GM21423 (cell line): ENCODE results near the gene TMEM221.
"Not testable (repeated sequence)": the region's sequence is repeated elsewhere in the genome, so short reads cannot be mapped to it uniquely, and the experiment has no call there.

Source experiments
- ATAC-seq: cut with Tn5 transposase; IDR thresholded peaks from one replicate; pipeline ENCODE4 v1.9.1; 2021; ENCODE audit warnings: mild to moderate bottlenecking, moderate library complexity; ENCODE audit not compliant: unreplicated experiment

TMEM221 gene

DNA sequence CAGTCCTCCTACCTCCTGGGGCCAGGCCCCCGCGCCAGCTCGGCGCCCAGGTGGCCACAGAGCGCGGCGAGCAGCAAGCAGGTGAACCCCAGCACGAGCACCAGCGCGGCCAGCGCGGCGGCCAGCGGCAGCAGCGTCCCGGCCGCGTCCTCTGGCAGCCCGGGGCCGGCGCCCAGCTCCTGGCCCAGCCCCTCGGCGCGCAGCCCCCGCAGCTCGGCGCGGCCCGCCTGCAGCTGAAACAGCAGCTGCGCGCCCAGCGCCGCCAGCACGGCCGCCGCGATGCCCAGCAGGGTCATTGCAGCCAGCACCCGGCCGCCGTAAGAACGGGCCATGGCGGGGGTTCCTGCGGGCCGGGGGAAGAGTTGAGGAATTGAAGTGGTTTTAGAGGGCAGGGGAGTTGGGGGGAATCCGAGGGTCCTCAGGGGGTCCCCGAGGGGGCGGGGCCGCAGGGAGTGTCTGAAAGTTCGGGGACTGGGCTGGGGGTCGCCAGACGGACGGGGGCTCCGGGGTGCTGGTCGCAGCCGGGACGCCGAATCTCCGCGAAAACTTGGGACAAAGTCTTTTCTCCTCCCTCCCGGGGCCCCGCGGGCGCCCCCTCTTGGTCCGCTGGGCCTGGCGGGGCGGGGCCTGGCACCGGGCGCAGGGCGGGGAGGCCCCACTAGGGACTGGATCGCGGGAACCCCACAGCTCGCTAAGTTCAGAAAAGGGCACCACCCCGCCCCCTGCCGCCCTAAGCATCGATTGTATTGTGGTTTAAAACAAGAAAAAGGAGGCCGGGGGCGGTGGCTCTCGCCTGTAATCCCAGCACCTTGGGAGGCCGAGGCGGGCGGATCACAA is at the start of gene TMEM221:
Gene TMEM221, minus strand, starts transcription at position 538 of the 837 bp plus-strand sequence. Its CDS starts 206 bp downstream, at position 332.
- no peak for ATAC-seq

DNA sequence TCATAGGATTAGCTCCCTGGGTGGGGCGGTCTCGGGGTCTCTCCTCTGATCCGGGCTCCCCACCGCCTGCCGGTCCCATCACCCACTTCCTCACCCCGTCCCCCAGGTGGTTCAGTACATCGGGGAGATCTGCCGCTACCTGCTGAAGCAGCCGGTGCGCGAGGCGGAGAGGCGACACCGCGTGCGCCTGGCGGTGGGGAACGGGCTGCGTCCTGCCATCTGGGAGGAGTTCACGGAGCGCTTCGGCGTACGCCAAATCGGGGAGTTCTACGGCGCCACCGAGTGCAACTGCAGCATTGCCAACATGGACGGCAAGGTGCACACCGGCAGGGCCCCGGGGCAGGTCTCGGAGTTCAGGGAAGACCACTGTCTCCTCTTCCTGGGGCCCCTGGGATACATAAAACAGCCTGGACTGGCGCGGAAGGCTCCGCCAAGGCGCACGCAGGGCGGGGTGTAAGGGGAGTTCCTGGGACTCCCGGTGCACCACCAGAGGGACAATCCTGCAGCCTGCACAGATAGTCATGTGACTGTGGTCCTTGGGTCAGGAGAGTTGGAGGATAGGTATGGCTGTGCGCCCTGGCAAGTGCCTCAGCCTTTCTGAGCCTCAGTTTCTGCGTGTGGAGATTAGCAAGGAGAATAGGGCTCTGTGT is 48.8 kb upstream of the TMEM221 start:
- ATAC-seq = no peak

DNA sequence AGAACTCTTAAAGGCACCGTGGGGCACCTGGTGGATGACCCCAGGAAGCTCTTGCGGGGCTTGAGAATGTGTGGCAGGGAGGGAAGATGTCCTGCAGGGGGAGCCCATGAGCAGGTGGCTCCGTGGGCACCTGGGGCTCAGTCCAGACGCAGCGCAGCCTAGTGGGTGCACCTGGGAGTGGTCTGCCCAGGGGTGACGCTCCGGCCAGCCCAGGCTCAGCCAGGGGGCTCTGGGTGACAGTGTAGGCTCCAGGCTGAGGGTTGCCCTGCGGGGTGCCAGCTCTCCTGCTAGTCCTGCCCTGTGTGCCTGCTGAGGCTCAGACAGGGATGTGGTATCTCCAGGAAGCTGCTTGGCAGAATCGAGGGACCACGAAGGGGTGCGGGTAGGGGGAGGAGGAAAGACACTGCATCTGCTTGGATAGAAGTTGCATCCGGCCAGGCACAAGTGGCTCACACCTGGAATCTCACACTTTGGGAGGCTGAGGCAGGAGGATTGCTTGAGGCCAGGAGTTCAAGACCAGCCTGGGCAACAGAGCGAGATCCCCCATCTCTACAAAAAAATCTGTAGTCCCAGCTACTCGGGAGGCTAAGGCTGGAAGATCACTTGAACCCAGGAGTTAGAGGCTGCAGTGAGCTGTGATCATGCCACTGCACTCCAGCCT is 48.0 kb upstream of the TMEM221 start:
- peak; percentile 79 for ATAC-seq

DNA sequence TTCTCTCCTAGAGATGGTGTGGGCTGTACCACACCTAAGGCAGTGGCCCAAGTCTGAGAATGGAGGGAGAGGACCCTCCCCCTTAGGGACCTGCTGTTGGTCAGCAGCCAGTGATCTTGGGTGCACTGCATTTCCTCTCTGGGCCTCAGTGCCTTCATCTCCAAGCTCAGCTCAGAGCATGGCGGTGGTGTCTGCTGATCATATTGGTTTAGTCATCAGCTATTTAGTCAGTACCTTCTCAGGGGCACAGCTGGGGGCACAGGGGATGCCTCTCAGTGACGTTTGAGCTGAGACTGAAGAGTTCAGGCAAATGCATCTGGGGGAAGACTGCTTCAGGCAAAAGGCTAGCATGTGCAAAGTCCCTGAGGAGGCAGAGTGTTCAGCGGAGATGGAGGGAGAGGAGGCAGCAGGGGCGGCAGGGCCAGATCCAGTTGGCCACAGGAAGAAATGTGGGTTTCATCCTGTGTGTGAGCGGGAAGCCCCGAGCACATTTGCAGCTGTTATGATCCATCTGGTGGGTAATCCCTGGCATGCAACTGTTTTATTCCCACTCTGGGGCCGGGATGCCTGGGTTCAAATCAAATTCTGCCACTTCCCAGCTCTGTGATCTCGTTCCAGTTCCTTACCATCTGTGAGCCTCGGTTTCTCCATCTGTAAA is 47.3 kb upstream of the TMEM221 start:
- ATAC-seq = no peak

DNA sequence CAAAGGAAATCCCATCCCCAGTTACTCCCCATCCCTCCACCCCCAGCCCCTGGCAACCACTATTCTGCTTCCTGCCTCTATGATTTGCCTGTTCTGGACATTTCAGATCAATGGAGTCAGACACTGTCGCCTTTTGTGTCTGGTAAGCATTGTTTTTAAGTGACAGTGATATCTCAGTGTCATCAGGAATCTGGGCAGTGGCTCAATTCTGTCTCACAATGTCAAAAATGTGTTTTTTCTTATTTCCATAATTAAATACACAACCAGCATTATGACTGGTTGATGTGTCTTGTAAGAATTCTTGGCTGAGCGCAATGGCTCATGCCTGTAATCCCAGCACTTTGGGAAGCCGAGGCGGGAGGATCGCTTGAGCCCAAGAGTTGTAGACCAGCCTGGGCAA is 42.8 kb upstream of the TMEM221 start:
- no peak for ATAC-seq

DNA sequence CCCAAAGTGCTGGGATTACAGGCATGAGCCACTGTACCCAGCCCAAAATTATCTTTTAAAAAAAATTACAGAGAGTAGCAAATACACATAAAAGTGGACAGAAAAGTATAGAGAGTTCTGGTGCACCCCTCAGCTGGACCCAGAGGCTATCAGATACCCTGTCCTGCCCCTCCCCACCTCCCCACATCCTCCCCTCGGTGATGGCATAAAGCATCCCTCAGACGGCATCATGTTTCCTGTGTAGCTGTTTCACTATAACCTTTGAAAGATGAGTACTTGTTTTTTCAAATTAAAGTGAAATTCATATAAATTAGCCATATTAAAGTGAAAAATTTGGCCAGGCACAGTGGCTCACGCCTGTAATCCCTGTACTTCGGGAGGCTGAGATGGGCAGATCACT is 41.9 kb upstream of the TMEM221 start:
- no peak for ATAC-seq

DNA sequence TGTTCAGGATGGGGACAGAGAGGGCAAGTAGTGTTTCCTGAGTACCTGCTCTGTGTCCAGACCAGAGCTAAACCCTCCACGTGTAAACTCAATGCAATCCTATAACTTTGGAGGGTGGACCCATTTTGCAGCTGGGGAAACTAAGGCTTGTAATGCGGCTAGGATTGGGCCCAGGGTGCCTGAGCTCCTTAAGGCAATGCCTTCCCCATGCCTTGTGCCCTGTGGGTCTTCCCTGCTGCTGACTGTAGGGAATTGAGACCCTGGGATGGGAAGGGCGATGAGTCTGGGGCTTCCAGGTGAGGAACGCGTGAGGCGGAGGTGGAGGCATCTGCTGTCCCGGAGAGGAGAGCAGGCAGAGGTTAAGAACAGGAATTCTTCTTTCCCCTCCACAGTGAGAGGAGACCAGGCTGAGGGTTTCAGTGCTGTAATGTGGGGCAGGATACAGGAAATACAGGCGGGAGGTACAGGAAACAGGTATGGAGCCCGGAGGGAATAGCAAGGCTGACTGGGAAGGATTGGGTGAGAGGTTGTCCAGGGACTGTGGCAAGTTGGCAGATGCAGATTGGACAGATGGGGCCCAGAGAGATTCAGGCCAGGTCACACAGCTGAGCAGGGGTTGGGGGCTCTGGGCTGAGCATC is 41.0 kb upstream of the TMEM221 start:
- ATAC-seq = no peak

DNA sequence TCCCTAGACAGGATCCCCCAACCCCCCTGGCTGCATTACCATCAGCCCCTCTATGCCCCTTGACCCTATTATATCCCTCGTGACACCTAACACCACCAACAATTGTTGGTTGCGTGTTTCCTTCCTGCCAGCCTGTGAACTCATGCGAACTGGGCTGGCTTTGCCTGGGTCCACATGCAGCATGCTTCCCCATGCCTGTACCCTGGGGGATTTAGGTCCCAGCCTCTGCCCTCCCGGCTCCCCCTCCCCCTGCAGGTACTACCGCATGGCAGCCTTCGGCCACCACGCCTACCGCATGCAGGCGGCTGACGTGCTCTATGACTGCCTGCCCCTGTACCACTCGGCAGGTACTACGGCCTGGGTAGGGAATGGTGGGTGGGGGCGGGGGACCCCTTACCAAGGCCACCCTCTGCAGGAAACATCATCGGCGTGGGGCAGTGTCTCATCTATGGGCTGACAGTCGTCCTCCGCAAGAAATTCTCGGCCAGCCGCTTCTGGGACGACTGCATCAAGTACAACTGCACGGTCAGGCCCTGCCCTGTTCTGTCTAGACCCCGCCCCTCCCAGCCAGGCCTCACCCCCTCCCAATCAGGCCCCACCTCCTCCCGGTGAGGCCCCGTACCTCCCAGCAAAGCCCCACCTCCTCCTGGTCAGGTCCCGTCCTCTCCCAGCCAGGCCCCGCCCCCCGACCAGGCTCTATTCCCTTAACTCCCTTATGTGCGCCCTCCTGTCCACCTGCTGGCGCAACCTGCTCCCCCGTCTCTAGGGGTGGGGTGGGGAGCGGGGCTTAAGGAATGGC is 40.3 kb upstream of the TMEM221 start:
- no peak for ATAC-seq

DNA sequence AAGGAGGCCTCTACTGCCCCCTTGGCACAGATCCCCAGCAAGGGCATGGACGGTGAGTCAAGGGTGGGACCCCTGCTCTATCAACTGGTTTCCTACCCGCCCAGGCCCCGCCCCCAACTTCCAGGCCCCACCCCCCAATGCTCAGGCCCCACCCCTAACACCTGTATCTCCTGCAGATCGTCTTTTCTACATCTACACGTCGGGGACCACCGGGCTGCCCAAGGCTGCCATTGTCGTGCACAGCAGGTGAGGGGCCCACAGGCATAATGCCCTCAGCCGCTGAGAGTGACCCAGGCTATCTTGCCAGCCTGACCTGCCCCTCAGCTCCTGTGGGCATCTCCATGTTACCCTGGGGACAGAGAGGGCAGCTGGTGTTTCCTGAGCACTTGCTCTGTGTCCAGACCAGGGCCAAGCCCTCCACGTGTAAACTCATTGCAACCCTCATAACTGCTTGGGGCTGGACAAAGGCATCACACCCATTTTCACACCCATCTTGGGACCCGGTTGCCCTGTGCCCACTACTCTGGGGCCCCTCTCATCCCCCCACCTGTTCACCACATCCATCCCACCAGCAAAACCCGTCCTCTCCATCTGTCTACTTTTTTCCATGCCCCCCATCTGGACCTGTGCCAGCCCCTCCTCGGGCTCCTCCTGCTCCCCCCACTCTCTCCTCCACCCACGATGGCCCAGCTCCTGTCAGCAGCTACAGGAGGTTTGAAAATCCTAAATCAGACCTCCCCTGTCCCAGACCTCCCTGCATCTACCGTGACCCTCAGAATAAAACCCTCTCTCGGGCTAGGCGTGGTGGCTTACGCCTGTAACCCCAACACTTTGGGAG is 39.0 kb upstream of the TMEM221 start:
- no peak for ATAC-seq

DNA sequence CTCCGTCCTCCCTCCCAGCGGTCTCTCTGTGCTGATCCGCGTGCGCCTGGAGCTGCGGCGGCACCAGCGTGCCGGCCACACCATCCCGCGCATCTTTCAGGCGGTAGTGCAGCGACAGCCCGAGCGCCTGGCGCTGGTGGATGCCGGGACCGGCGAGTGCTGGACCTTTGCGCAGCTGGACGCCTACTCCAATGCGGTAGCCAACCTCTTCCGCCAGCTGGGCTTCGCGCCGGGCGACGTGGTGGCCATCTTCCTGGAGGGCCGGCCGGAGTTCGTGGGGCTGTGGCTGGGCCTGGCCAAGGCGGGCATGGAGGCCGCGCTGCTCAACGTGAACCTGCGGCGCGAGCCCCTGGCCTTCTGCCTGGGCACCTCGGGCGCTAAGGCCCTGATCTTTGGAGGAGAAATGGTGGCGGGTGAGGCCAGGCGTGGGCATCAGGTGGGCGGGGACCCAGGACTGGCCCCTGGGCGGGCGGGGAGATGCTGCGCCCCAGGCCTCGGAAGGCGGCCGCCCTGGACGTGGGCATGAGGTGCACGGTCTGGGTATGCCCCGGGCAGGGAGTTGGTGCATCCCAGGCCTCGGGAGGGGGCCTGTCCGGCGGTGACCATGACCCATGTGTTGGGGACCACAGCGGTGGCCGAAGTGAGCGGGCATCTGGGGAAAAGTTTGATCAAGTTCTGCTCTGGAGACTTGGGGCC is 38.2 kb upstream of the TMEM221 start:
- no peak for ATAC-seq

DNA sequence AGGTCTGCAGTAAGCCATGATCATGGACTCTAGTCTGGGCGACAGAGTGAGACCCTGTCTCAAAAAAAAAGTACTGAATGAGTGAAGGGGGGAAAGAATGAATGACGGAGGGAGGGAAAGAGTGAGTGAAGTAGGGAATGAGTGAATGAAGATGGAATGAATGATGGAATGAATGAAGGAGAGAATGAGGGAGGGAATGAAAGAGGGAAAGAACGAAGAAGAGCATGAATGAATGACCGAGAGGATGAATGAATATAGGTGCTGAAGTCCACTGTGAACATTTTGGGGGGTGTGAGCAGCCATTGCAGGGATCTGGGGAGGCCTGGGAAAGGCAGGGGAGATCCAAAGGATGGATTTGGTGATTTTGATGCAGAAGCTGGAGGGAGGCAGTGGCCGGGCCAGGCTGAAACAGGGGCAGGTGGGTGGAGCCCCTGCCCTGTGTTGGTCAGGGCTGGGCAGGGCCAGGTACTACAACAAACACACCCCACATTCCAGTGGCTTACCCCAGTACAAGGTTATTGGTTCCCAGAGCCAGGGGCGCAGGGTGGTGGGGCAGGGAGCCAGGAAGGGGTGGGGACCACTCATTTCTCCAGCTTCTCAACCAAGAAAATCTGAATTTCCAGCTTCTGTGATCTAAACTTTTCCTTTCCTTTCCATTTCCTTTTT is 36.2 kb upstream of the TMEM221 start:
- no peak for ATAC-seq

DNA sequence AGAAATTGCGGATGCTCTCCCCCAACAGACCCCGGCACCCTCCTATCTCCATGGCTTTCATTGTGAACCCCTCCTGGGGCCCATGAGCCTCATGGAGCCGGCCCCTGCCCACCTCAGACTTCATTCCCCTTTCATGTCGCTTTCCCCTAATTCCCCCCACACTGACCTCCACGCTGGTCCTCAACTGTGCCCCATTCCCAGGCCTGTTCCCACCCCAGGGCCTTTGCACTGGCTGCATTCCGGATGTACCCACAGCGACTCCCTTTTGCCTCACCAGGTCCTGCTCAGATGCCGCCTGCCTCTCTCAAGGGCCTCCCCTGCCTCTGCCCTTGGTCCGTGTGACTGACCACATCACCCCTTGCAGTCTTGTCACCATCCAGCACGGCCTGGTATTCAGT is 35.1 kb upstream of the TMEM221 start:
- ATAC-seq = no peak

DNA sequence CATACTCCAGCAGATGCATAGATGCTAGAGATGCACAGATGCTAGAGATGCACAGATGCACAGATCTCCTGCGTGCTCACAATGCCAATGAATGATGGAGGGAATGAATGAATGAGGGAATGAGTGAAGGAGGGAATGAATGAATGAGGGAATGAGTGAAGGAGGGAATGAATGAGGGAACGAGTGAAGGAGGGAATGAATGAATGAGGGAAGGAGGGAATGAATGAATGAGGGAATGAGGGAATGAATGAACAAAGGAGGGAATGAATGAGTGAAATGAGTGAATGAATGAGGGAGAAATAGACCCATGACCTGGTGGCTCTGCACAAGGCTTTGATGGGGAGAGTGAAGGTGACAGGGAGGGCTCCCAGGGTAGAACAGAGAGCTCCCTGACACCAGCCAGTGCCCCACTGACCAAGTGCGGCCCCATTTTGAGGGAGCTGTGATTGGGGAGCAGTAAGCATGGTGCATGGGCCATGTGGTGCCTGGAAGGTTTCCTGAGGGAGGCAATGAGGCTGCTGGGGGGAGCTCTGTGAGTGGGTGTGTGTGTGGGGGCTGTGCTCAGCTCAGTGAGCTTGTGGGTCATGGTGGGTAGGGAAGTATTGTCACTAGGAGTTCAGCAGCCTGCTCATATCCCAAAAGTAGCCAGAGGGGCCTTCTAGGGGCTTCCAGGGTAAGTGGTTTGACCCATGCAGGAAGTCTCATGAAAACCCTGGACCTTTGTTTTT is 34.6 kb upstream of the TMEM221 start:
- no peak for ATAC-seq

DNA sequence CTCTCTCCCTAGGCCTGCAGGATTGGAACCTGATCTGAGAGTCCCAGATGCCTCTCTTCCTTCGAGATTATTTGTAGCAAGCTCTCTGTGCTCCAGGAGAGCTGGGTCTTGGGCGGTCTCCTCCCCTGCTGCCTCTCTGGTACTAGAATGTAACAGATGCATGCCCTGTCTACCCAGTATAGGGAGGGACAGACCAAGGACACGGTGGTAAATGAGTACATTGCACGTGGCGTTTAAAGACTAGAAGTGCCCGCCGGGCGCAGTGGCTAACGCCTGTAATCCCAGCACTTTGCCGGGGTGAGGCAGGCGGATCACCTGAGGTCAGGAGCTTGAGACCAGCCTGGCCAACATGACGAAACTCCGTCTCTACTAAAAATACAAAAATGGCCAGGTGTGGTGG is 33.5 kb upstream of the TMEM221 start:
- no peak for ATAC-seq

DNA sequence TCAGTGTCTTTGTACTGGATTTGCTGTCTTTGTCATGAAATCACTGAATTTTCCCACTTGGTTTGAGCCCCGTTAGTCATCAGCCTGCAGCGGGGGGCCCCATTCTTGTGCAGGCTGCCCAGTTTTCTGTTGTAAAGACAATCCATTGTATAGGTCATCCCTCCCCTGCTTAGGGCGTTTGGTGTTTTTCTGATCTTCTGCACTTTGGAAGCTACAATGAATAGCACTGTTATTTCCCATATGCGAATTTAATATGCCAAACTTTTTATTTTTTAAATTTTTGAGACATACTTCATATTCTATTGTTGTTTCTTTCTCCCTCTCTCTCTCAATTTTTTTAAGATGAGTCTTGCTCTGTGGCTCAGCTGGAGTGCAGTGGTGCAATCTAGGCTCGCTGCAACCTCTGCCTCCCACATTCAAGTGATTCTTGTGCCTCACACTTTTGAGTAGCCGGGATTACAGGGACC is 30.9 kb upstream of the TMEM221 start:
- ATAC-seq = no peak

DNA sequence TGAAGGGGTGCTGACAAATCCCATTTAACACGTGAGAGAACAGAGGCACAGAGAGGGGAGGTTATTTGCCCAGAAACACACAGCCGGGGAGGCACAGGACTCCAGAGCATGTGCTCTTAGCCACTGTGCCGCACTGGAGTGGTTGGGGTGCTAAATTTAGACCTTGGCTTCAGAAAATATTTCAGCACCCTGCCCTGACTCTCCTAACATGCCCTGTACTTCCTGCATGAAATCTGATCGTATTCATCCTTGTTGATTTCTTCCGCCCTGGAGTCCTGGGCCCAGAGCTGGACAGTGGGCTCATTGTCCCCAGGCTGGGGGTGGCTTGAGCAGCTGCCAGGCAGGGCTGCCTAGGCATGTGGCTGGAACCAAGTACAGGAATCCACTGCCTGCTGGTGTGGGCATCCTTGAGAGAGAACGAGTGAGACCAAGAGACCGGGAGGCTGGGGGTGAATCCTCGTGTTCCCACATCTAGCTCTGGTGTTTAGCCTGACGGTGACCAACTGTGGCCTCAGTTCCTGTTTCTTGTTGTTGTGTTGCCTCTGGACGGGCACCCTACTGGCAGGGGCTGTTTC is 27.2 kb upstream of the TMEM221 start:
- ATAC-seq = no peak

DNA sequence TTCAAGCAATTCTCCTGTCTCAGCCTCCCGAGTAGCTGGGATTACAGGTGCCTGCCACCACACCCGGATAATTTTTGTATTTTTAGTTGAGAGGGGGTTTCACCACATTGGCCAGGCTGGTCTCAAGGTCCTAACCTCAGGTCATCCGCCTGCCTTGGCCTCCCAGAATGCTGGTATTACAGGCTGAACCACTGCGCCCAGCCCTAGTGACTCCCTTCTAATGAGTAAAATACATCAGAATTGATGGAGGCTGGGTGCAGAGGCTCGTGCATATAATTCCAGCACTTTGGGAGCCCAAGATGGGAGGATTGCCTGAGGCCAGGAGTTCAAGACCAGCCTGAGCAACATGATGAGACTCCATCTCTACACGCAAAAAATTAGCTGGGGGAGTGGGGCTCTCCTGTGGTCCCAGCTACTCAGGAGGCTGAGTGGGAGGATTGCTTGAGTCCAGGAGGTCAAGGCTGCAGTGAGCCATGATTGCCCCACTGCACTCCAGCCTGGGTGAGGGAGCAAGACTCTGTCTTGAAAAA is 26.6 kb upstream of the TMEM221 start:
- not testable (repeated sequence) for ATAC-seq
